Activated CD4-positive, CD25-positive, alpha-beta regulatory T cell treated with anti-CD3 and anti-CD28 coated beads, Interleukin-2, amount 50 U/mL, for 72 hours (primary cell): ENCODE results near the gene PIK3AP1.
"Not testable (repeated sequence)": the region's sequence is repeated elsewhere in the genome, so short reads cannot be mapped to it uniquely, and the experiment has no call there.

Source experiments
- DNase-seq: peaks from one replicate; pipeline ENCODE4 v3.0.0; 2021

The PIK3AP1 gene, protein sequence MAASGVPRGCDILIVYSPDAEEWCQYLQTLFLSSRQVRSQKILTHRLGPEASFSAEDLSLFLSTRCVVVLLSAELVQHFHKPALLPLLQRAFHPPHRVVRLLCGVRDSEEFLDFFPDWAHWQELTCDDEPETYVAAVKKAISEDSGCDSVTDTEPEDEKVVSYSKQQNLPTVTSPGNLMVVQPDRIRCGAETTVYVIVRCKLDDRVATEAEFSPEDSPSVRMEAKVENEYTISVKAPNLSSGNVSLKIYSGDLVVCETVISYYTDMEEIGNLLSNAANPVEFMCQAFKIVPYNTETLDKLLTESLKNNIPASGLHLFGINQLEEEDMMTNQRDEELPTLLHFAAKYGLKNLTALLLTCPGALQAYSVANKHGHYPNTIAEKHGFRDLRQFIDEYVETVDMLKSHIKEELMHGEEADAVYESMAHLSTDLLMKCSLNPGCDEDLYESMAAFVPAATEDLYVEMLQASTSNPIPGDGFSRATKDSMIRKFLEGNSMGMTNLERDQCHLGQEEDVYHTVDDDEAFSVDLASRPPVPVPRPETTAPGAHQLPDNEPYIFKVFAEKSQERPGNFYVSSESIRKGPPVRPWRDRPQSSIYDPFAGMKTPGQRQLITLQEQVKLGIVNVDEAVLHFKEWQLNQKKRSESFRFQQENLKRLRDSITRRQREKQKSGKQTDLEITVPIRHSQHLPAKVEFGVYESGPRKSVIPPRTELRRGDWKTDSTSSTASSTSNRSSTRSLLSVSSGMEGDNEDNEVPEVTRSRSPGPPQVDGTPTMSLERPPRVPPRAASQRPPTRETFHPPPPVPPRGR

DNA sequence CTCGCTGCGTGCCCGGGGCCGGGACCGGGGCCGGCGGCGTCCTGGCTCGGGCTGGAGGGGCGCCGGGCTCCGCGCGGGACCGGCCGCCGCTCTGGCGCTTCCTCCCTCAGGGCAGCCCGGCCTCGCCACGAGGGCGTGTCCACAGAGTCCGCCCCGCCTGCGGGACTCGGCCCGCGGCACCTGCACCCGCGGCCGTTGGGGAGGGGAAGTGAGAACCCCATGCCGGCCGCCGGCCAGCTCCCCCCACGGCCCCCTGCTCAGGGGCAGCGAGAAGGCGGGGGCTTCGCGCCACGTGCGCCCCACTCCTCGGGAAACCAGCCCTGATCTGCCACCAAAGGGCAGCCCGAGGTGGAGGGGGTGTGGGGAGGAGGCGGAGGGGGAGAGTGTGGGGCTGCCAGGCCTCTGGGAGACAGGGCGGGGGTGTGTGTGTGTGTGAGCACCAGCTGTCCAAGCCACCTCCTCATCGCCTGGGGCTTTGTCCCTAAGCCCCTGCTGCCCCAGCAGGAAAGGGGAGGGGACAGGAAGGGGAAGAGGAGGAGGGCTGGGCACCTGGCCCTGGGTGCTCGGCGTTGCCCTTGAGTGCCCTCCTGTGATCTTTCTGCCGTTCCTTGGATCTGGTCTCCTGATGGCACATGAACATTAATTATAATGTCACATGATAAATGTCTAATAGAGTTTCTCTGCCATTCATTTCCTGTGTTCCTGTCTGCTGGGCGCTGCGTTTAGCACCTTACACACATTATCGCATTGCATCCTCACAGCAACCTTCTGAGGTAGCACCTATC is at the start of gene PIK3AP1:
Gene PIK3AP1, minus strand, starts transcription at position 93 of the 785 bp plus-strand sequence. CDS start 120 bp downstream, outside the sequence.
- peak; percentile 64 for DNase-seq

DNA sequence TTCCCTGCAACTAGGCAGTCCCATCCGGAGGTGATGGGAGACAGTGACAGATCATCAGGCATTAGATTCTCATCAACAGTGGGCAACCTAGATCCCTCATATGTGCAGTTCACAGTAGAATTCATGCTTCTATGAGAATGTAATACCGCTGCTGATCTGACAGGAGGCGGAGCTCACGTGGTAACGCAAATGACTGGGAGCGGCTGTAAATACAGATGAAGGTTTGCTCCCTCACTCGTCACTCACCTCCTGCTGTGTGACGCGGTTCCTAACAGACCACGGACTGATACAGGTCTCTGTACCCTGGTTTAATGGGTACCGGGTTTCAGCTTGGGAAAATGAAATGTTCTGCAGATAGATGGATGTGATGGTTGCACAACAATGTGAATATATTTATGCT is 47.8 kb upstream of the PIK3AP1 start:
- no peak for DNase-seq

DNA sequence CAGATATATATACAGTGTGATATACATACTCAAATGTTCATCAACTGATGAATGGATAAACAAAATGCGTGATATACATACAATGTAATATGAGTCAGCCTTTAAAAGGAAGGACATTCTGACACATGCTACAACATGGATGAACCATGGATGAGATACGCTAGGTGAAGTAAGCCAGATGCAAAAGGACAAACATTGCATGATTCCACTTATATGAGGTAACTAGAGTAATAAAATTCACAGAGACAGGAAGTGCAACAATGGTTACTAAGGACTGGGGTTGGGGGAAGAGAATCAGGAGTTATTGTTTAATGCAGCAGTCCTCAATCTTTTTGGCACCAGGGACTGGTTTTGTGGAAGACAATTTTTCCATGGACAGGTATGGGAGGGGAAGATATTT is 47.3 kb upstream of the PIK3AP1 start:
- DNase-seq, result no peak

DNA sequence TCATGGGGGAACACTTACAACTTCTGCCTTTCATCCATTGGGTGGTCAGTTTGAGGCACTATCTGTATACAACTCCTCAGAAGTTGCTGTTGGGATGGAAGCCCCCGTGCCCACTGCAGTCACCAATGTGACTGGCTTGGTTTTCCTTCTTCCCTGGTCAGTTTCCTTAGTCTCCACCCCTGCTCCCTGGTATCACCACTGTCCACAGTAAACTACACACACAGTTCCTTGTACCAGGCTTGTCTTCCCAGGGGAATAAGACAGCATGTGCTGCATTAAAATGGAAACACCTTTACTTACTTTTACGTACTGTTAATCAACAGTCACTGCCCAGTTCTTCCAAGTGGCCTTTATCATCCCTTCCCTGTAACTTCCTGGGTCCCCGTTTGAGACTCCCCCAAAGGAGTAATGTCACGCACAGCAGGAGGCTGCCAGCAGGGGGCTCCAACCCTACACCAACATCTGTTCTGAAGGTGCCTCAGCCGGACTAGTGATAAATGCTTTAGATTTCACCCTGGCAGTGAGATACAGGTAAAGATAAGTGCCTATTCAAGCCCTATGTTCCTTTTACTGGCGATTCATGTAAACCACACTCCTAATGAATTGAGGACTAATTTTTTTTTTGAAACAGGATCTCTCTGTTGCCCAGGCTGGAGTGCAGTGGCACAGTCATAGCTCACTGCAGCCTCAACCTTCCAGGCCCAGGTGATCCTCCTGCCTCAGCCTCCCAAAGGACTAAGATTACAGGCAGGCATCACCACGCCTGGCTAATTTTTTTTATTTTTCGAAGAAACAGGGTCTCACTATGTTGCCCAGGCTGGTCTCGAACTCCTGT is 45.3 kb upstream of the PIK3AP1 start:
- DNase-seq, result peak; percentile 73

DNA sequence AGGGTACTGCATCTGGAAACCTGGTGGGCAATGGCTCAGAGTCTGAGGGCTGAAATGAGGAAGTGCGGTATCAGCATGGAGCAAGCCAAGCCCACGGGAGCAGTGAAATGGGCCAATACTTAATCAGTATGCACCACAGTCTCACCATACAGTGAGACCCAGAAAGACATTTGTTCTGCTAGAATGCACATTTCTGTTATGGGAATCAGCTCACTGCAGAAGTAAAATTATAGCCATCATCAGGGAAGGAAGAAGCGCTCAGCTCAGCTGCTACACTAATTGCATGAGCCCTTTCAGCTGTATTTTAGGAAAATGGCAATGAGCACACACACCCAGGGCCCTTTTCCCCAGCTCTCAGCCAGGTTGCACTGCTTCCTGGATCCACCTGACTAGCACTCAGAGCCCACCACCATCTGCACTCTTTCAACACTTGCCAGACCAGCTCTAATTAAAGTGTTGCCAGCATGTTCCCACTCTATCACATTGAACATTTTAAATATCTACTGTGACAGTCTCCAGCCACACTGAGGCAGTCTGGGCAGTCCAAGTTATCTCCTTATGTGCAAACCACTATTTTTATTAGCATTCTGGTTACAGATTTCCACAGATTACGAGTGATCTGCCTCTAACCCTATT is 44.2 kb upstream of the PIK3AP1 start:
- DNase-seq, result no peak

DNA sequence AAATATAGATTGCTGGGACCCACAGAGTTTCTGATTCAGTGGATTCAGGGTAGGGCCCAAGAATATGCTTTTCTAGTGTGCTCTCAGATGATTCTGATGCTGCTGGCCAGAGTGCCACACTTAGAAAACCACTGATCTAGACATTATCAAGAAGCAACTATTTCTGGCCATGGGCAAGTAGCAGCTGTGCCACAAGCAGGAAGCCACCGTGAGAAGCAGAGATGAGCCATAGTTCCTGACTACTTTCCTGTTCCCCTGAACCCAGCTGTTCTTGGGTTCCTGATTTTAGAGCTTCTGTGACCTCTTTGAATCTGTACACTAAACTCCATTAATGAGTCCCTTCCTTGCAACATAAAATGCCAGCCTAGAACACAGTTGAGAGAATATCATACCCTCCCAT is 38.1 kb upstream of the PIK3AP1 start:
- no peak for DNase-seq

DNA sequence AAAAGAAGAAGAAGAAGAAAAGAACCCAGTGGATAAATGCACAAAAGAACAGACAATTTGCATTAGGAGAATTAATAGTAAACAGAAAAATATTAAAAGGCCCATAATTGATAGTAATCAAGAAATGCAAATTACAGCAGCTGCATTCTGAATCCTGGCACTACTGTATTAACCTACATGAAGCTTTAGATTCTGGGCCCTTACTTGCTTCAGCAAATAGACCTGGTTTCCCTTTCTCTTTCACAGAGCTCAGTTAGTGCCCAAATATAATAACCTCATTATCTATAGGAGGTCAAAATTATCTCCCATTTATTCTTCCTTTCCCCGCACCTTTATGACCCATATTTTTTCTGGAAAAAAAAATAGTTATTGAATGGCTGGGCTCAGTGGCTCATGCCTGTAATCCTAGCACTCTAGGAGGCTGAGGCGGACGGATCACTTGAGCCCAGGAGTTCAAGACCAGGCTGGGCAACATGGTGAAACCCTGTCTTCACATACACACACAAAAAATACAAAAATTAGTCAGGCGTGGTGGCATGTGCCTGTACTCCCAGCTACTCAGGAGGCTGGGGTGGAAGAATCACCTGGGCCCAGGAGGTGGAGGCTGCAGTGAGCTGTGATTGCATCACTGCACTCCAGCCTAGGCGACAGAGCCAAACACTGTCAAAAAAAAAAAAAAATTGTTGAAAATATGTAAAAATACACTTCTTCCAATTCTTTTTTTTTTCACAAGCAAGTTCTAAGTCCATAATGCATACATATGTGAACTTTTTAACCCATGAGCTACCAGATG is 36.0 kb upstream of the PIK3AP1 start:
- DNase-seq, result no peak

DNA sequence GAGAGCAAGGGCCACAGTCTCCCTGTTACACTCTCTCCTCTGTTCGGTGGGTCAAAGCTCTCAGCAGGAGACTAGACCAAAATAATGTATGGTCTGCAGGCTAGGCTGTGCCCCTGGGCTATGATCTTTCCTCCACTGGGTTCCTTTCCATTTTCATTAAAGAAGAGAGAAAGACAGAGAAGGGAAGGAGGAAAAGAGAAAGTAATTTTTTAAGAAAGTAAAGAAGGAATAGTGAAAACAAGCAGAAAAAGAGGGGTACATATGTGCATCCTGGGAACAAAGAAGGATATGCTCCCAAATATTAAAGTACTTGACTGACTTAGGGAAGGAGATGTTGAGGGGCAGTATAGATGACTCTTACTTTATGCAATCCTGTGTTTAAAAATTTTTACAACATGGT is 33.6 kb upstream of the PIK3AP1 start:
- DNase-seq, result no peak

DNA sequence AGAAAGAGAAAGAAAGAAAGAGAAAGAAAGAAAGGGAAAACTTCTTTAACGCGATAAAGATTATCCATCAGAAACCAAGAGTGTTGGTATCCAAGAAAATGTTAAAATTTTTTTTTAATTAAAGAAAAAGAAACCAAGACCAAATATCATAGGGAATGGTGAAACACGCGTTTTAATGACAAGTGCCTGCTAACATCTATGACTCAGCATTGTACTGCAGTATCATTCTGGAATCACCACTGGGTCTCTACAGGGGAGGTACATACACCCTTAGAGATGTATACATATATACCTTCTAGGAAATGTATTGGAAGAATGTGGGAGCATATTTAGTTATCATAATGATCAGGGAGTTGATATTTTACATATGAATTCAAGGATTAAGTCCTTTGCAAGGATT is 32.1 kb upstream of the PIK3AP1 start:
- no peak for DNase-seq

DNA sequence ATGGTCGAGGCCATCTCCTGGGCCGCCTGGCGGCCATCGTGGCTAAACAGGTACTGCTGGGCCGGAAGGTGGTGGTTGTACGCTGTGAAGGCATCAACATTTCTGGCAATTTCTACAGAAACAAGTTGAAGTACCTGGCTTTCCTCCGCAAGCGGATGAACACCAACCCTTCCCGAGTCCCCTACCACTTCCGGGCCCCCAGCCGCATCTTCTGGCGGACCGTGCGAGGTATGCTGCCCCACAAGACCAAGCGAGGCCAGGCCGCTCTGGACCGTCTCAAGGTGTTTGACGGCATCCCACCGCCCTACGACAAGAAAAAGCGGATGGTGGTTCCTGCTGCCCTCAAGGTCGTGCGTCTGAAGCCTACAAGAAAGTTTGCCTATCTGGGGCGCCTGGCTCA is 30.0 kb upstream of the PIK3AP1 start:
- DNase-seq, result not testable (repeated sequence)

DNA sequence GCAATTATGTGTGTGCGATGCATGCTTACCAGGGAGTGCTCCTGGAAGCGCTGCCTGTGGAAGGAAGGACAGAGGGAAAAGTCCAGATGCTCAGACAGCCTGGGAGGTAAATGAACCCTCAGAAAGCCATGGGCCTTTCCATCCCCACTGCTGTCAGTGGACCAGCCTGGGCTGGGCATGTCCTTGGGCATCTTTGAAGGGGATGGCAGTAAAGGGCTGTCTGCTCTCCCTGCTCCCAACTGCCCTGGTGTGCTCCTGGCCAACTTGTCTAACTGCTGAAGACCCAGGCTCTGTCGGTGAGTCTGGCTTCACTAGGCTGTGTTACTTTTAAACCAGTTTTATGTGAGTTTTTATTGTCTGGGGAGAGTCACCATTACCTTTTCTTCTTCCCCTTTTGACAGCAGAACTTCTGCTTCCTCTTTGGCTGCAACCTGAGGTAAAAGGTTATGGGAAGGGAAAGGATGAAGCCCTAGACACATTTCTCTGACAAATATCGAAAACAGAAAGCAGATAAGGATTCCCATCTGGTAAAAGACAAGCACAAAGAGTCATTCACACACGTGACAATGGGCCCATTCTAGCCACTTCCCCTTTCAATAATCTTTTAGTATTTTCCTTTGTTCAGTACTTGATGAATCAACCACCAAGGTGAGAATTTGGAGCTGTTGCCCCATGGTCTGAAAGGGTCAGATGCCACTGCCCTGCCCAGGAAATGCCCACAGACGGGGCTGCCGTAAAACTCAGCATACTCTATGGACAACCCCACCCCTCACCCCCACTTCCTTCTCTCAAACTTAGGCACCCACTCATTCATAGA is 27.6 kb upstream of the PIK3AP1 start:
- no peak for DNase-seq

DNA sequence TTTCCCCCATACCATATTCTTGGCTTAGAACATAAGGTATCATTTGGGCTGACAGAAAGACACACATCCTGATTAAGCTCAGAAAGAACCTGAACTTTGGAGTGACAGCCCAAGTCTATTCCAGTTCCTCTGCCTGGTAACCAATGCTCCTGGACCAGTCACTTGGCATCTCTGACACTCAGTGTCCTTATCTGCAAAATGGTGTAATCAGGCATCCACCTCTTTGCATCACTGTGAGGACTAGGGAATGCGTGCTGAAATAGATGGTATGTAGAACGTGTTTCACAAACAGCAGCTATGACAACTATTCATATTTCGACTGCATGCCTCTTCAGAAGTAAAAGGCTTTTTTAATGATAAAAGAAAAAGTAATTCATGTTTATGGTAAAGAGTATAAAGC is 26.2 kb upstream of the PIK3AP1 start:
- DNase-seq, result no peak

DNA sequence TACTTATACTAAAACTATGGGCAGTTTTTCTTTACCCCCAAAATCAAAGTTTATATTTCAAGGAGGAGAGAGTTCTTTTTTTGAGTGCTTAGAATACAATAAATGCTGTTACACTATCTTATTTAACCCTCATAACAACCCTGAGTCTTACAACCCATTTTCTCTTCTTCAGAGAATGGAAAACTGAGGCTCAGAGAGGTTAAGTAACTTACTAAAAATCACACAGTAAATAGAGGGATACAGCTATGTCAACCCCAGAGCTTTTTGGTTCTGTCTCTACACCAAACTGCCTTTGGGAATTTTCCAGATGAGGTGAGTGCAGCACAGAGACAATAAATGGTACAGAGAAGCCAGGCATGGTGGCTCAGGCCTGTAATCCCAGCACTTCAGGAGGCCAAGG is 25.6 kb upstream of the PIK3AP1 start:
- no peak for DNase-seq

DNA sequence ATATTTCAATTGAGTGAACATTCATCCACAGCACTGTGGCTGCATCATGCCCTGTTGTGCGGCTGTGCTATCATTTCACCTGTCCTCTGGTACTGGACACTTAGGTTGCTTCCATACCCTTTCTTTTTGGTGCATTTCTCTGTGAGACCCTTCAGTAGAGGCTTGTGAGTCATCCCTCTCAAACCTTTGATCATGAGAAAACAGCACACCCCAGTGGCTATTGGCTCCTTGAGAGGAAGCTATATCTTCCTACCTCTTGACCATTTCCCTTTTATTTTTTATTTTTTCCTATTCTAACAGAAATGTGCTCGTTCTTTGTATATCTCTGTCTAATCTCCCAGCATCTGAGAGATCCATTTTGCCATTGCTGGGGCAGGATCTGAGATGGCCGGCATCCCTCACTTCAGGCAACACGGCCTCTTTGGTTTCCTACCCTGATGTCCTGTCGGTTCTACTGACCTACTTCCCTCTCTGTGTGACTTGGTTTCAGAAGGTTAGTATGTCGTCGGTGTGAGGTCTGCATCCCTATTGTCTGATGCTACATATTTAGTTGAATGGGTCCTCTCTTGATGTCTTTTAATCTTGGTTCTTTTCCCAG is 23.8 kb upstream of the PIK3AP1 start:
- no peak for DNase-seq

DNA sequence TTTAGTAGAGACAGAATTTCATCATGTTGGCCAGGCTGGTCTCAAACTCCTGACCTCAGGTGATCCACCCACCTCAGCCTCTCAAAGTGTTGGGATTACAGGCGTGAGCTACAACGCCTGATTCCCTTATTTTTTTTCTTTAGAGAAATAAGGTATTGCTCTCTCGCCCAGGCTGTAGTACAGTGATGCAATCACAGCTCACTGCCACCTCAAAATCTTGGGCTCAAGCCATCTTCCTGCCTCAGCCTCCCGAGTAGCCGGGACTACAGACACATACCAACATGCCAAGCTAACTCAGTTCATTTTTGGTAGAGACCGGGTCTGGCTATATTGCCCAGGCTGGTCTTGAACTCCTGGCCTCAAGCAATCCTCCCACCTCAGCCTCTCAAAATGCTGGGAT is 21.2 kb upstream of the PIK3AP1 start:
- not testable (repeated sequence) for DNase-seq

DNA sequence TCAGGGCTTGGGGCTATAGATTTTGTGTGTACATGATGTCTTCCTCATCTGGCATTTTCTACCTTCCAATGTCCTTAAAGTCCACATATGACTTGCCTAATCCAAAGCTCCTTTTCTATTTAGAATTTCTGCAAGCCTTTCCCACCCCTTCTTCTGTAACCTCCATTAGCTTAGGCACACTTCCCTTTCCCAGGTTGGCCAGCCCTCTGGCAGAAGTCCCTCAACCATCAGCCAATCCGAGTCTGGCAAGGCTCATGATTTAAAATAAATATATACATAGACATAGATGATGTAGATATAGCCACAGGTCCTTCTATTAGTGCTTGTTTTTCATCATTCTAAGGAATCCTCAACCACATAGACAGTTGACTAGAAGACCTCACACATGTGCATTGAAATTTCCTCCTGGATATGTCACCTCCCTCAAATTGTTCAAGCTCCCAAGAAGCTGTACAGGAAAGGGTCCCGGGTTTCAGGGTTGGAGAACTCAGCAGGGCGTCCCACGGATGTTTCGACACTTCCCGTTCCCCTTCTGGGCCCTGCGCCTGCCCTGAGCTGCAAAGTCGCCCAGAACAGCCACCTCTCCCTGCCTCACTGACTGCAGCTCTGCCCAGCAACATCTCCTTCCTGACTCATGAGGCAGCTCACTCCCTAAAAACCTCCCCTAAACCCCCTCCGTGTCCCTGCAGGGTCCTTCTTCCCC is 20.4 kb upstream of the PIK3AP1 start:
- no peak for DNase-seq

DNA sequence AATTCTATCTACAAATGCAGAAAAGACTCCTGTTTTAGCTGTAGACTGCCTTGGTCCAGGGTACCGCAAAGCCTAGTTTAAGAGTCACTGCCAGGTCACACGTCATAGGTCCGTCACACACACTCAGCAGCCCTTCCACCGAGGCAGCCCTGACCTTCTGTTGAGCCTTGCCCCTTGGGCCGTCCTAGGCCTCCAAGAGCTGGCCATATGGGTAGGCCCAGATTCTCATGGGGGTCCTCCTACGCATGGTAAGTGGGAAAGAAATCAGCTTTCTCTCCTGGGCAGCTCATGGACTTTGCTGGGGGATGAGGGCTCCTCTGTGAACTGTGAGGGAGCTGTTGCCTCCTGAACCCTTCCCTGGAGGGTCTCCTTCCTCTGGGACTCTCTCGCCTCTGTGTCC is 19.8 kb upstream of the PIK3AP1 start:
- no peak for DNase-seq

DNA sequence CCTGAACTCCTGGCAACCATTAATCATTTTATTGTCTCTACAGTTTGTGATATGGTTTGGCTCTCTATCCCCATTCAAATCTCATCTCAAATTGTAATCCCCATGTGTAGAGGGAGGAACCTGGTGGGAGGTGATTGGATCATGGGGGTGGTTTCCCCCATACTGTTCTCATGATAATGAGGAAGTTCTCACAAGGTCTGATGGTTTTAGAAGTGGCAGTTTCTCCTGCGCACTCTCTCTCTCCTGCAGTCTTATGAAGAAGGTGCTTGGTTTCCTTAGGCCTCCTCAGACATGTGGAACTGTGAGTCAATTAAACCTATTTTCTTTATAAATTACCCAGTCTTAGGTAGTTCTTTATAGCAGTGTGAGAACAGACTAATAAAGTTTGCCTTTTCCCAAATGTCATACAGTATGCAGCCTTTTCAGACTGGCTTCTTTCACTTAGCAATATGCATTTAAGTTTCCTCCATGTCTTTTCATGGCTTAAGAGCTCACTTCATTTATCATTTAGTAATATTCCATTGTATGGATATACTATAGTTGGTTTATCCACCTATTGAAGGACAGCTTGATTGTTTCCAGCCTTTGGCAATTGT is 17.1 kb upstream of the PIK3AP1 start:
- not testable (repeated sequence) for DNase-seq

DNA sequence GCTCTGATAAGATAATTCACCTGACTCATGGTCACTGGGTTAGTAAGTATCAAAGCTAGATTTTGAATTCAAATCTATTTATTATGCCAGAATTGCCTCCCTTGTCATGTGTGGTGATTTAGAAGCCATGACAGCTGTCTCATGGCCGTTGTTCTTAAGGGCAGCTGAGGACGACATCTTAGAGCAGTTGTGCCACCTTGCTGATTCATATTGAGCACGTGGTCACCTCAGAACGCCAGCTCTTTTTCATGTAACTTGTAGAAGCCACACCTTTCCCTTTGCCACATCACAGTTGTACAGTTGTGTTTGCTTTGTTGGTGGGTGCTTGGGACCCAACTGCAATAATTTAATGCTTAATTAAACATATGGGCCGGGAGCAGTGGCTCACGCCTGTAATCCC is 4.3 kb upstream of the PIK3AP1 start:
- no peak for DNase-seq
